ENCODE measurements around the gene FGF11. TPM values are rescaled to one million over a fixed set of nuclear protein-coding genes. Genes with fewer than 3 reads are reported as not detected.
A peak's percentile ranks its signal among the peaks of the same experiment; 100 is the strongest.
"Not testable (repeated sequence)": the region's sequence is repeated elsewhere in the genome, so short reads cannot be mapped to it uniquely, and the experiment has no call there.

FGF11 gene
- total RNA-seq, 2 donors from 2014 or later = 4.0 to 8.8 TPM

GRCh38 chr17:7479213-7480088 lies 40.1 kb downstream of the FGF11 start, which contains the start of gene ZBTB4:
TSS of gene ZBTB4 (minus strand) at chr17:7479631. CDS start at chr17:7466801, 12,830 bp downstream.
- 1 to 2% methylated on average over 15 to 77 of the region's 92 CpGs for WGBS, 2 experiments (ENCODE audit: insufficient coverage in 1 of 2, insufficient read length in 1 of 2)
- TF ChIP-seq CTCF (conservative IDR thresholded peaks at IDR 0.05) = peak; percentile 23
- H3K9me3 Mint-ChIP-seq = no peaks in the 10 kb centered on the region
- Histone ChIP-seq H3K4me1 (ENCODE audit: control insufficient read depth, insufficient read depth, low read length) (peaks cover 15% of the 10 kb centered on the region), H3K9ac (ENCODE audit: extremely low read depth, low read length, poor library complexity, severe bottlenecking) (peak within 1 kb of the TSS; percentile 76), H3K36me3 (ENCODE audit: control insufficient read depth, insufficient read depth, low read length) (no peaks in the 10 kb centered on the region), H3K4me3 (ENCODE audit: low read length) (peak within 1 kb of the TSS; percentile 84), H3K27ac (ENCODE audit: low read depth, low read length) (peak within 1 kb of the TSS; percentile 79), H3K9me3 (ENCODE audit: control insufficient read depth, low read length) (no peaks in the 10 kb centered on the region), H3K27me3 (ENCODE audit: control insufficient read depth, insufficient read depth, low read length, poor library complexity, severe bottlenecking) (no peaks in the 10 kb centered on the region)
- DNase-seq = peak; percentile 84
- peaks cover 48% of the 10 kb centered on the region for H3K4me1 Mint-ChIP-seq
- H3K27me3 Mint-ChIP-seq (ENCODE audit: insufficient read depth) = no peaks in the 10 kb centered on the region
- H3K27ac Mint-ChIP-seq = peak within 1 kb of the TSS; percentile 99
- H3K4me3 Mint-ChIP-seq = peak within 1 kb of the TSS; percentile 88
- H3K36me3 Mint-ChIP-seq (ENCODE audit: low read depth) = peaks cover 4% of the 10 kb centered on the region

GRCh38 chr17:7480089-7480384 lies 40.7 kb downstream of the FGF11 start:
- Mint-ChIP-seq H3K27ac (peak overlapping the region; percentile 99), H3K27me3 (ENCODE audit: insufficient read depth) (no peaks in the 10 kb centered on the region), H3K4me3 (peak overlapping the region; percentile 88), H3K4me1 (peaks cover 48% of the 10 kb centered on the region), H3K36me3 (ENCODE audit: low read depth) (peaks cover 4% of the 10 kb centered on the region), H3K9me3 (no peaks in the 10 kb centered on the region)
- Histone ChIP-seq H3K36me3 (ENCODE audit: control insufficient read depth, insufficient read depth, low read length) (no peaks in the 10 kb centered on the region), H3K4me3 (ENCODE audit: low read length) (peak overlapping the region; percentile 77), H3K27me3 (ENCODE audit: control insufficient read depth, insufficient read depth, low read length, poor library complexity, severe bottlenecking) (no peaks in the 10 kb centered on the region), H3K9ac (ENCODE audit: extremely low read depth, low read length, poor library complexity, severe bottlenecking) (peak overlapping the region; percentile 69), H3K9me3 (ENCODE audit: control insufficient read depth, low read length) (no peaks in the 10 kb centered on the region), H3K4me1 (ENCODE audit: control insufficient read depth, insufficient read depth, low read length) (peaks cover 15% of the 10 kb centered on the region), H3K27ac (ENCODE audit: low read depth, low read length) (peak overlapping the region; percentile 79)
- TF ChIP-seq CTCF (conservative IDR thresholded peaks at IDR 0.05) = no peak
- WGBS, 2 experiments (ENCODE audit: insufficient coverage in 1 of 2, insufficient read length in 1 of 2) = 28% methylated on average over 8 of the region's 8 CpGs; no CpG with 5 or more reads in 1 of the 2 experiments
- DNase-seq = no peak

- H3K36me3 Mint-ChIP-seq (ENCODE audit: low read depth); H3K9me3 Mint-ChIP-seq; H3K27me3 Mint-ChIP-seq (ENCODE audit: insufficient read depth); H3K9me3 ChIP-seq (ENCODE audit: control insufficient read depth, low read length); H3K27me3 ChIP-seq (ENCODE audit: control insufficient read depth, insufficient read depth, low read length, poor library complexity, severe bottlenecking); DNase-seq; H3K36me3 ChIP-seq (ENCODE audit: control insufficient read depth, insufficient read depth, low read length): not testable (repeated sequence)
- Mint-ChIP-seq H3K27ac (peak within 1 kb of the TSS; percentile 99), H3K4me1 (peaks cover 57% of the 10 kb centered on the region), H3K4me3 (peak within 1 kb of the TSS; percentile 88)
- peaks cover 15% of the 10 kb centered on the region for H3K4me1 ChIP-seq (ENCODE audit: control insufficient read depth, insufficient read depth, low read length)
- H3K4me3 ChIP-seq (ENCODE audit: low read length) = peak within 1 kb of the TSS; percentile 77
- 100% methylated on average over 2 of the region's 4 CpGs for WGBS, 2 experiments (ENCODE audit: insufficient coverage in 1 of 2, insufficient read length in 1 of 2)
- peak within 1 kb of the TSS; percentile 79 for H3K27ac ChIP-seq (ENCODE audit: low read depth, low read length)
- H3K9ac ChIP-seq (ENCODE audit: extremely low read depth, low read length, poor library complexity, severe bottlenecking) = peak within 1 kb of the TSS; percentile 69
These were observed 42.0 kb downstream of the FGF11 start, which contains the start of gene SLC35G6 for GRCh38 chr17:7481275-7481674. TSS of gene SLC35G6 (plus strand) at chr17:7481446. CDS start at chr17:7481517, 71 bp downstream.

GRCh38 chr17:7481842-7482741 lies 42.8 kb downstream of the FGF11 start:
- H3K27ac ChIP-seq (ENCODE audit: low read depth, low read length); DNase-seq; H3K9ac ChIP-seq (ENCODE audit: extremely low read depth, low read length, poor library complexity, severe bottlenecking); H3K36me3 Mint-ChIP-seq (ENCODE audit: low read depth); H3K9me3 ChIP-seq (ENCODE audit: control insufficient read depth, low read length); H3K27me3 Mint-ChIP-seq (ENCODE audit: insufficient read depth); H3K4me1 ChIP-seq (ENCODE audit: control insufficient read depth, insufficient read depth, low read length); H3K9me3 Mint-ChIP-seq; H3K27me3 ChIP-seq (ENCODE audit: control insufficient read depth, insufficient read depth, low read length, poor library complexity, severe bottlenecking); H3K4me3 ChIP-seq (ENCODE audit: low read length): not testable (repeated sequence)
- peak overlapping the region; percentile 88 for H3K4me3 Mint-ChIP-seq
- 93 to 95% methylated on average over 13 to 30 of the region's 31 CpGs for WGBS, 2 experiments (ENCODE audit: insufficient coverage in 1 of 2, insufficient read length in 1 of 2)
- H3K27ac Mint-ChIP-seq = peak overlapping the region; percentile 99
- H3K4me1 Mint-ChIP-seq = peaks cover 56% of the 10 kb centered on the region
- H3K36me3 ChIP-seq (ENCODE audit: control insufficient read depth, insufficient read depth, low read length) = peaks cover 13% of the 10 kb centered on the region

GRCh38 chr17:7482742-7483088 lies 43.4 kb downstream of the FGF11 start:
- H3K27me3 ChIP-seq (ENCODE audit: control insufficient read depth, insufficient read depth, low read length, poor library complexity, severe bottlenecking); DNase-seq; H3K9me3 Mint-ChIP-seq; H3K27me3 Mint-ChIP-seq (ENCODE audit: insufficient read depth); H3K9me3 ChIP-seq (ENCODE audit: control insufficient read depth, low read length); H3K4me1 ChIP-seq (ENCODE audit: control insufficient read depth, insufficient read depth, low read length): not testable (repeated sequence)
- peak overlapping the region; percentile 88 for H3K4me3 Mint-ChIP-seq
- Histone ChIP-seq H3K36me3 (ENCODE audit: control insufficient read depth, insufficient read depth, low read length) (peaks cover 18% of the 10 kb centered on the region), H3K9ac (ENCODE audit: extremely low read depth, low read length, poor library complexity, severe bottlenecking) (peak overlapping the region; percentile 99), H3K4me3 (ENCODE audit: low read length) (peak overlapping the region; percentile 99), H3K27ac (ENCODE audit: low read depth, low read length) (peak overlapping the region; percentile 98)
- peaks cover 58% of the 10 kb centered on the region for H3K4me1 Mint-ChIP-seq
- peak overlapping the region; percentile 99 for H3K27ac Mint-ChIP-seq
- 78 to 91% methylated on average over 3 to 6 of the region's 6 CpGs for WGBS, 2 experiments (ENCODE audit: insufficient coverage in 1 of 2, insufficient read length in 1 of 2)
- peaks cover 13% of the 10 kb centered on the region for H3K36me3 Mint-ChIP-seq (ENCODE audit: low read depth)

Measured in endodermal cell (in vitro differentiated cells).